ENCODE data around the gene DNAJC18. TPM values are rescaled to one million over a fixed set of nuclear protein-coding genes. Genes with fewer than 3 reads are reported as not detected.

DNAJC18 gene
- total RNA-seq, 1 experiment from 2014 or later = 12.5 TPM

- no peak overlapping the region for H3K27ac Mint-ChIP-seq (ENCODE audit: unreplicated experiment)
- no peak for TF ChIP-seq CTCF (IDR thresholded peaks at IDR 0.05; ENCODE audit: insufficient read depth in 1 of 2, low read depth in 1 of 2, low read length in 1 of 2, severe bottlenecking in 1 of 2, unreplicated experiment in 1 of 2)
- Histone ChIP-seq H3K4me3 (ENCODE audit: low read depth, low read length) (no peak overlapping the region), H3K9me3 (no peaks in the 10 kb centered on the region), H3K4me1 (0 out of 2 replicates have a peak, but pooled peaks cover 4% of the 10 kb centered on the region), H3K36me3 (ENCODE audit: control insufficient read depth, insufficient read depth, low read length) (no peaks in the 10 kb centered on the region), H3K27me3 (replicated peaks; ENCODE audit: control insufficient read depth, insufficient read depth, low read length) (no peaks in the 10 kb centered on the region)
- H3K4me3 Mint-ChIP-seq (ENCODE audit: unreplicated experiment) = no peak overlapping the region
- H3K4me1 Mint-ChIP-seq (ENCODE audit: low read depth, unreplicated experiment) = peaks cover 7% of the 10 kb centered on the region
- intact Hi-C loops (cut with micrococcal nuclease; ENCODE audit: unreplicated experiment) = no loop called here
- DNase-seq = no peak
- no peaks in the 10 kb centered on the region for H3K9me3 Mint-ChIP-seq (ENCODE audit: unreplicated experiment)
- no peaks in the 10 kb centered on the region for H3K27me3 Mint-ChIP-seq (ENCODE audit: insufficient read depth, unreplicated experiment)
- BruUV-seq (replicated peaks) = no TSS peak
- H3K36me3 Mint-ChIP-seq (ENCODE audit: insufficient read depth, unreplicated experiment) = peaks cover 8% of the 10 kb centered on the region
- POLR2A ChIA-PET = no interaction called here
- CTCF ChIA-PET = no interaction called here
These were observed 31.1 kb downstream of the DNAJC18 start for GRCh38 chr5:139408191-139408590.

- H3K9me3 Mint-ChIP-seq (ENCODE audit: unreplicated experiment) = no peaks in the 10 kb centered on the region
- Histone ChIP-seq H3K27me3 (replicated peaks; ENCODE audit: control insufficient read depth, insufficient read depth, low read length) (no peaks in the 10 kb centered on the region), H3K36me3 (ENCODE audit: control insufficient read depth, insufficient read depth, low read length) (no peaks in the 10 kb centered on the region), H3K4me1 (0 out of 2 replicates have a peak, but pooled peaks cover 4% of the 10 kb centered on the region), H3K4me3 (ENCODE audit: low read depth, low read length) (no peak overlapping the region), H3K9me3 (no peaks in the 10 kb centered on the region)
- no peaks in the 10 kb centered on the region for H3K27me3 Mint-ChIP-seq (ENCODE audit: insufficient read depth, unreplicated experiment)
- intact Hi-C loops (cut with micrococcal nuclease; ENCODE audit: unreplicated experiment) = no loop called here
- DNase-seq = no peak
- CTCF ChIA-PET = no interaction called here
- POLR2A ChIA-PET = no interaction called here
- peaks cover 11% of the 10 kb centered on the region for H3K4me1 Mint-ChIP-seq (ENCODE audit: low read depth, unreplicated experiment)
- peaks cover 13% of the 10 kb centered on the region for H3K36me3 Mint-ChIP-seq (ENCODE audit: insufficient read depth, unreplicated experiment)
- no peak overlapping the region for H3K4me3 Mint-ChIP-seq (ENCODE audit: unreplicated experiment)
- no peak overlapping the region for H3K27ac Mint-ChIP-seq (ENCODE audit: unreplicated experiment)
- no peak for TF ChIP-seq CTCF (IDR thresholded peaks at IDR 0.05; ENCODE audit: insufficient read depth in 1 of 2, low read depth in 1 of 2, low read length in 1 of 2, severe bottlenecking in 1 of 2, unreplicated experiment in 1 of 2)
- no TSS peak for BruUV-seq (replicated peaks)
These were observed 31.8 kb downstream of the DNAJC18 start for GRCh38 chr5:139407517-139407916.

GRCh38 chr5:139406963-139407362 lies 32.4 kb downstream of the DNAJC18 start:
- no peak overlapping the region for H3K27ac Mint-ChIP-seq (ENCODE audit: unreplicated experiment)
- no peaks in the 10 kb centered on the region for H3K27me3 Mint-ChIP-seq (ENCODE audit: insufficient read depth, unreplicated experiment)
- no peaks in the 10 kb centered on the region for H3K9me3 Mint-ChIP-seq (ENCODE audit: unreplicated experiment)
- no peak overlapping the region for H3K4me3 Mint-ChIP-seq (ENCODE audit: unreplicated experiment)
- no peak for TF ChIP-seq CTCF (IDR thresholded peaks at IDR 0.05; ENCODE audit: insufficient read depth in 1 of 2, low read depth in 1 of 2, low read length in 1 of 2, severe bottlenecking in 1 of 2, unreplicated experiment in 1 of 2)
- H3K4me3 ChIP-seq (ENCODE audit: low read depth, low read length) = no peak overlapping the region
- H3K36me3 ChIP-seq (ENCODE audit: control insufficient read depth, insufficient read depth, low read length) = no peaks in the 10 kb centered on the region
- intact Hi-C loops (cut with micrococcal nuclease; ENCODE audit: unreplicated experiment) = no loop called here
- H3K36me3 Mint-ChIP-seq (ENCODE audit: insufficient read depth, unreplicated experiment) = peaks cover 13% of the 10 kb centered on the region
- CTCF ChIA-PET = no interaction called here
- no peaks in the 10 kb centered on the region for H3K9me3 ChIP-seq
- H3K27me3 ChIP-seq (replicated peaks; ENCODE audit: control insufficient read depth, insufficient read depth, low read length) = no peaks in the 10 kb centered on the region
- POLR2A ChIA-PET = interaction anchor here (0.5 to 0.6 kb wide), 3 partner anchors 33 to 304 kb away, joined by 3 to 4 read pairs (median 3); partner anchors contain the start of gene MATR3
- no peak for DNase-seq
- 0 out of 2 replicates have a peak, but pooled peaks cover 4% of the 10 kb centered on the region for H3K4me1 ChIP-seq
- peaks cover 13% of the 10 kb centered on the region for H3K4me1 Mint-ChIP-seq (ENCODE audit: low read depth, unreplicated experiment)
- no TSS peak for BruUV-seq (replicated peaks)

Measured in Caco-2 (cell line).